A549 (cell line): Measurements from ENCODE around the gene ROBO3. TPM values are rescaled to one million over a fixed set of nuclear protein-coding genes. Genes with fewer than 3 reads are reported as not detected.

Experiments used
- ATAC-seq, 2 experiments: fragments of 200-7000 bp in 1 of 2; fragments of >200 bp in 1 of 2; cut with Nextera tagmentation in 1 of 2; cut with Tn5 transposase in 1 of 2; 3 replicates each; pipeline versions ENCODE4 v1.8.0 to v1.9.1; 2018 to 2020; ENCODE audit warnings: mild to moderate bottlenecking in 1 of 2, moderate library complexity in 1 of 2
- CTCF ChIA-PET: fragments of 300-600 bp; sonication (Branson Sonifier 250); formaldehyde crosslinking; extraction: SDS; loops from one replicate; lab custom pipeline; 2021; ENCODE audit warnings: antibody characterized with exemption, inconsistent platforms; lab: Yijun Ruan, JAX
- POLR2A ChIA-PET: fragments of 350-600 bp; formaldehyde crosslinking; extraction: SDS; loops from one replicate; lab custom pipeline; 2021; ENCODE audit warnings: antibody characterized with exemption, inconsistent platforms; lab: Yijun Ruan, JAX
- DNase-seq, 2 experiments: peaks; one replicate each; pipeline versions ENCODE4 v3.0.0 to v3.0.0-alpha.2; 2011 to 2016; ENCODE audit warnings: low read depth in 1 of 2, low spot score in 1 of 2
- FAIRE-seq: peaks from 2 replicates; lab custom pipeline; 2011; peaks lifted over from hg19 to GRCh38; lab: Jason Lieb, UNC
- H3K27ac ChIP-seq, 2 experiments: fragments of >200 bp; sonication (Bioruptor Twin); formaldehyde crosslinking; 3 replicates each; pipeline ENCODE4 v1.5.1; 2016 to 2017
- H3K4me1 ChIP-seq: fragments of >200 bp; sonication (Bioruptor Twin); formaldehyde crosslinking; 3 replicates; pipeline ENCODE4 v1.6.1; 2016
- H3K4me2 ChIP-seq: fragments of >200 bp; sonication (Bioruptor Twin); formaldehyde crosslinking; 3 replicates; pipeline ENCODE4 v1.6.1; 2016
- H3K4me3 ChIP-seq: fragments of >200 bp; sonication (Bioruptor Twin); formaldehyde crosslinking; 3 replicates; pipeline ENCODE4 v1.5.1; 2016
- H3K9me3 ChIP-seq: fragments of >200 bp; sonication (Bioruptor Twin); formaldehyde crosslinking; 3 replicates; pipeline ENCODE4 v1.6.1; 2016
- CBX2 ChIP-seq: fragments of 200-600 bp; sonication (generic); IDR thresholded peaks from 2 replicates; pipeline ENCODE4 v1.6.1; 2016; ENCODE audit warnings: low read depth, mild to moderate bottlenecking, borderline replicate concordance
- CHD2 ChIP-seq: fragments of 150-350 bp; IDR thresholded peaks from 2 replicates; pipeline ENCODE4 v1.6.1; 2014; ENCODE audit warnings: low read length; ENCODE audit not compliant: partially characterized antibody
- ESRRA ChIP-seq: fragments of 150-350 bp; IDR thresholded peaks from 2 replicates; pipeline ENCODE4 v1.6.1; 2014; ENCODE audit warnings: mild to moderate bottlenecking, low read length, borderline replicate concordance
- FOSB ChIP-seq: fragments of 250-450 bp; sonication (Bioruptor Pico); IDR thresholded peaks from 2 replicates; pipeline ENCODE4 v1.5.0; 2020; ENCODE audit warnings: mild to moderate bottlenecking, moderate library complexity
- FOSL2 ChIP-seq, 2 experiments: fragments of 450-650 bp in 1 of 2; fragments of >200 bp in 1 of 2; sonication (Bioruptor Twin) in 1 of 2; formaldehyde crosslinking; IDR thresholded peaks; 2 replicates each; pipeline versions ENCODE4 v1.5.0 to v1.6.1; 2016 to 2020; ENCODE audit warnings: mild to moderate bottlenecking in 1 of 2, moderate library complexity in 1 of 2
- HDAC2 ChIP-seq: fragments of 200-600 bp; sonication (generic); IDR thresholded peaks from 2 replicates; pipeline ENCODE4 v1.6.1; 2016
- HOXB5 ChIP-seq: fragments of 250-450 bp; sonication (Bioruptor Pico); IDR thresholded peaks from 2 replicates; pipeline ENCODE4 v1.5.0; 2020; ENCODE audit warnings: mild to moderate bottlenecking, moderate library complexity
- KDM1A ChIP-seq: fragments of 200-600 bp; sonication (generic); IDR thresholded peaks from 2 replicates; pipeline ENCODE4 v1.6.1; 2016; ENCODE audit warnings: low read depth, mild to moderate bottlenecking
- NPAS2 ChIP-seq: fragments of 250-450 bp; sonication (Bioruptor Pico); IDR thresholded peaks from 2 replicates; pipeline ENCODE4 v1.8.0; 2022; ENCODE audit warnings: mild to moderate bottlenecking, moderate library complexity, borderline replicate concordance
- RAD21 ChIP-seq, 2 experiments: fragments of >200 bp in 1 of 2; sonication (Bioruptor Twin) in 1 of 2; formaldehyde crosslinking in 1 of 2; IDR thresholded peaks in 1 of 2; conservative IDR thresholded peaks in 1 of 2; 2 replicates in 1 of 2; 3 replicates in 1 of 2; pipeline ENCODE4 v1.6.1; 2012 to 2018; ENCODE audit warnings: inconsistent platforms in 1 of 2
- RCOR1 ChIP-seq: fragments of 150-350 bp; IDR thresholded peaks from 2 replicates; pipeline ENCODE4 v1.6.1; 2014; ENCODE audit warnings: antibody characterized with exemption, low read length, low read depth
- TP53 ChIP-seq: fragments of 250-450 bp; sonication (Bioruptor Pico); IDR thresholded peaks from 2 replicates; pipeline ENCODE4 v1.5.0; 2021; ENCODE audit warnings: mild to moderate bottlenecking, moderate library complexity
- WGBS: methylation state at CpG from one replicate; pipeline ENCODE4 v1.1.6; 2017; ENCODE audit errors: missing lambda C conversion rate; 5-methylcytosine and 5-hydroxymethylcytosine counted together
- polyA plus RNA-seq, 4 experiments: library from polyadenylated mRNA; depleted of rRNA in 3 of 4; stranded (reverse); fragments of >200 nt; fragmentation: RNase III in 1 of 4; extraction: RNeasy Plus Mini Kit Qiagen cat#74134 plus additional on column Dnase treatment in 1 of 4; gene quantifications; 2 replicates in 3 of 4; 3 replicates in 1 of 4; pipeline ENCODE4 v1.2.3, GENCODE V29; 2011 to 2017
- TF ChIP-seq, protein P1 (sequence below): fragments of 450-650 bp; IDR thresholded peaks from 2 replicates; pipeline ENCODE4 v1.6.1; 2014; ENCODE audit warnings: antibody characterized with exemption
- TF ChIP-seq, protein P2 (sequence below): fragments of 250-450 bp; sonication (Bioruptor Pico); IDR thresholded peaks from 2 replicates; pipeline ENCODE4 v1.5.0; 2020; ENCODE audit warnings: low read depth, mild to moderate bottlenecking, moderate library complexity
- TF ChIP-seq, protein P3 (sequence below): fragments of 250-450 bp; sonication (Bioruptor Pico); IDR thresholded peaks from 2 replicates; pipeline ENCODE4 v1.5.0; 2021; ENCODE audit warnings: mild to moderate bottlenecking, moderate library complexity, borderline replicate concordance
- TF ChIP-seq, protein P4 (sequence below): IDR thresholded peaks from 2 replicates; pipeline ENCODE4 v1.6.1; 2012; ENCODE audit warnings: low read depth, borderline replicate concordance

ROBO3 gene
- polyA plus RNA-seq, 2 of the 4 experiments (the other 2 are of a cell fraction) = 2.1 to 2.8 TPM

DNA sequence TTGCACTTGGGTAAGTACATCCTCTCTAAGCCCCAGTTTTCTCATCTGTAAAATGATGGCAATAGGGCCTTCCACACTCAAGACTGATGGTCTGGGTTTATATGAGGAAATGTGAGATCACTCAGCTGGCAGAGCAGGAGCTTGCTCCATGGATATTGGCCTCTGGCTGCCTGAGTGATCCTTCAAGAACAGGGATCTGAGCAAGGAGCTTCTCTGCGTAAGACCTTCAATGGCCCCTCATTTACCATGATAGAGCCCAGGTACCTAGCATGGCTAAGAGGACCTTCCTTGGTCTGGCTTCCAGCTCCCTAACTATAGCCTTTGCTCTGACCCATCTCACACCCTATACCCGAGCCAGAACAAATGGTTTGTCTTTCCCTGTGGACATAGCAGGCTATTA is 26.9 kb downstream of the ROBO3 start (continued):
- TF ChIP-seq, protein P1, sequence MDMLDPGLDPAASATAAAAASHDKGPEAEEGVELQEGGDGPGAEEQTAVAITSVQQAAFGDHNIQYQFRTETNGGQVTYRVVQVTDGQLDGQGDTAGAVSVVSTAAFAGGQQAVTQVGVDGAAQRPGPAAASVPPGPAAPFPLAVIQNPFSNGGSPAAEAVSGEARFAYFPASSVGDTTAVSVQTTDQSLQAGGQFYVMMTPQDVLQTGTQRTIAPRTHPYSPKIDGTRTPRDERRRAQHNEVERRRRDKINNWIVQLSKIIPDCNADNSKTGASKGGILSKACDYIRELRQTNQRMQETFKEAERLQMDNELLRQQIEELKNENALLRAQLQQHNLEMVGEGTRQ = no peak
- TF ChIP-seq ESRRA = no peak
- TF ChIP-seq RCOR1 = no peak
- TF ChIP-seq CBX2 = no peak
- no peak for TF ChIP-seq NPAS2 (CRISPR knock-in tag)
- no peak for TF ChIP-seq CHD2
- no peak for TF ChIP-seq HDAC2
- TF ChIP-seq, protein P2, sequence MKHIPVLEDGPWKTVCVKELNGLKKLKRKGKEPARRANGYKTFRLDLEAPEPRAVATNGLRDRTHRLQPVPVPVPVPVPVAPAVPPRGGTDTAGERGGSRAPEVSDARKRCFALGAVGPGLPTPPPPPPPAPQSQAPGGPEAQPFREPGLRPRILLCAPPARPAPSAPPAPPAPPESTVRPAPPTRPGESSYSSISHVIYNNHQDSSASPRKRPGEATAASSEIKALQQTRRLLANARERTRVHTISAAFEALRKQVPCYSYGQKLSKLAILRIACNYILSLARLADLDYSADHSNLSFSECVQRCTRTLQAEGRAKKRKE (CRISPR knock-in tag) = no peak

DNA sequence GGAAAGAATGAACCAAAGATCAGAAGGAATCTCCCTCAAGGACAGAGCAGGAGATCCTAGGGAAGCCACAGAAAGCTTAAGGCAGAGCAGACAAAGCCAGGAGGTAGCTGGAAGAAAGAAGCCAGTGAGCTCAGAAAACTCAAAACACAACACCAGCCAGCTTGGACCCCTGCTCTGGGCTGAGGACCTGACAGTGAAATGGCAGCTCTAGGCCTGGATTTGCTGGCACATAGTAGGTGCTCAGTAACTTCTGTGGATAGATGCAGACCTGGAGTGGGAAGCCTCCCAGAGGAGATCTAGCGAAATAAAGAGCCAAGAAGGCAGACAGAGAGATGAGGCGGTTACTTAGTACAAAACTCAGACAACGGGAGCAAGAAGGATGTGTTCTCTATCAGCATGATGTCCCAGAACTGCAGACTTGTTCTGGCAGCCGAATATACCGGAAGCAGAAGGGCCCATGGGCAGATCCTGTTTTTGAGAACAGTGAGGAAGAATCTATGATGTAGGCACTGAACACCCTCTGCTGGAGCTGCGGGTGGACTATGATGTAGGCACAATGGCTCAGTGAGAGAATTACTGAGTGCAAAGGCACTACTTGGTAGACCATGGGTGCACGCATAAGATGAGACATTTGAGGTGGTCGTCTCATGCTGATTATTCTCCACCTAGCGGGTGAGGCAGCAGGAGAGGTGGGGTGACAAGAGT is 27.7 kb downstream of the ROBO3 start:
- no peak for FAIRE-seq
- DNase-seq = no peak
- CTCF ChIA-PET = interaction anchor here (0.9 to 1.8 kb wide), 3 partner anchors 17 to 46 kb away, joined by 3 to 6 read pairs (median 4); partner anchors contain the start of gene HEPACAM
- ATAC-seq = no peak
- WGBS = 57% methylated on average over 9 of the region's 9 CpGs
- POLR2A ChIA-PET = interaction anchor here (3.4 kb wide), 1 partner anchor 17 kb away, joined by 10 read pairs; no protein-coding TSS in a partner anchor
- TF ChIP-seq RCOR1 (no peak), CHD2 (no peak), NPAS2 (CRISPR knock-in tag) (no peak), HOXB5 (no peak), KDM1A (no peak), RAD21 (conservative IDR thresholded peaks at IDR 0.05 in 1 of 2, IDR thresholded peaks at IDR 0.05 in 1 of 2) (no peak), FOSB (no peak), TP53 (CRISPR knock-in tag) (no peak)
- TF ChIP-seq, protein P3, sequence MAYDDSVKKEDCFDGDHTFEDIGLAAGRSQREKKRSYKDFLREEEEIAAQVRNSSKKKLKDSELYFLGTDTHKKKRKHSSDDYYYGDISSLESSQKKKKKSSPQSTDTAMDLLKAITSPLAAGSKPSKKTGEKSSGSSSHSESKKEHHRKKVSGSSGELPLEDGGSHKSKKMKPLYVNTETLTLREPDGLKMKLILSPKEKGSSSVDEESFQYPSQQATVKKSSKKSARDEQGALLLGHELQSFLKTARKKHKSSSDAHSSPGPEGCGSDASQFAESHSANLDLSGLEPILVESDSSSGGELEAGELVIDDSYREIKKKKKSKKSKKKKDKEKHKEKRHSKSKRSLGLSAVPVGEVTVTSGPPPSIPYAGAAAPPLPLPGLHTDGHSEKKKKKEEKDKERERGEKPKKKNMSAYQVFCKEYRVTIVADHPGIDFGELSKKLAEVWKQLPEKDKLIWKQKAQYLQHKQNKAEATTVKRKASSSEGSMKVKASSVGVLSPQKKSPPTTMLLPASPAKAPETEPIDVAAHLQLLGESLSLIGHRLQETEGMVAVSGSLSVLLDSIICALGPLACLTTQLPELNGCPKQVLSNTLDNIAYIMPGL (CRISPR knock-in tag) = no peak
- H3K9me3 ChIP-seq = no peaks in the 10 kb centered on the region
- H3K4me1 ChIP-seq = peaks cover under 1% of the 10 kb centered on the region; the same call in 1 of the 3 replicates
- H3K27ac ChIP-seq = no peak overlapping the region
- no peak overlapping the region for H3K4me3 ChIP-seq
- no peak overlapping the region for H3K4me2 ChIP-seq

DNA sequence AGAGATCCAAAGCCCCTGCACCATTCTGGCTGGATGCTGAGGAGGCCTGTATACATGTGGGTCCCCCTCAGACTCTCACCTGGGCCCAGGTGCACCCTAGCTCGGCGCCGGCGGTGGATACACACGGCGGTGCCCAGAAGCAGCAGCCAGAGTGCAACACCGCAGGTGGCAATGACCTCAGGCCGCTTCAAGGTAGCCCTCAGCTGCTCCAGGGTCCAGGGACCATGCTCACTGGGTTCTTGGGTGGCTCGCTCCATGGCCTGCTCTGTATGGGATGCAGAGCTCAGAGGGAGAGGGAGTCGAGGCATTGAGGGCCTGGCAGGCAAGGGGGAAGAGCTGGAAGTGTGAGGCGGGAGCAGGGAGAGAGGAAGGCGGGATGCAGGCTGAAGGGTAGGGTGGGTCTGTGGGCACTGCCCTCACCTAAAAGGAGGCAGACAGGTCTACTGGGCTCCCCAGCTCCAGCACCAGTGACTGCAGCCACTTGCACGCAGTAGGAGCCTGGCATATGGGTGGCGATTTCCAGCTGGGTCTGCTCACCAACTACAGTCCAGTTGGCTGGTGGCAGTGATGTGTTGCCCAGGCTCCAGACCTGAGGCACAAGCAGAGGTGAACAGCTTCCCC is 28.7 kb downstream of the ROBO3 start:
- ChIA-PET POLR2A (interaction anchor here (3.4 kb wide), 1 partner anchor 18 kb away, joined by 10 read pairs; no protein-coding TSS in a partner anchor), CTCF (interaction anchor here (1.3 to 1.8 kb wide), 2 partner anchors 18 to 27 kb away, joined by 3 to 6 read pairs; no protein-coding TSS in a partner anchor)
- Histone ChIP-seq H3K4me3 (no peak overlapping the region), H3K9me3 (no peaks in the 10 kb centered on the region), H3K4me2 (no peak overlapping the region), H3K4me1 (peaks cover 11% of the 10 kb centered on the region; the same call in 2 of the 3 replicates), H3K27ac (no peak overlapping the region)
- DNase-seq = no peak
- FAIRE-seq = no peak
- WGBS = 61% methylated on average over 7 of the region's 14 CpGs
- TF ChIP-seq, protein P1 = no peak
- TF ChIP-seq FOSL2 (IDR thresholded peaks at IDR 0.05) (no peak), FOSL2 (CRISPR knock-in tag; IDR thresholded peaks at IDR 0.05) (no peak)
- TF ChIP-seq, protein P4, sequence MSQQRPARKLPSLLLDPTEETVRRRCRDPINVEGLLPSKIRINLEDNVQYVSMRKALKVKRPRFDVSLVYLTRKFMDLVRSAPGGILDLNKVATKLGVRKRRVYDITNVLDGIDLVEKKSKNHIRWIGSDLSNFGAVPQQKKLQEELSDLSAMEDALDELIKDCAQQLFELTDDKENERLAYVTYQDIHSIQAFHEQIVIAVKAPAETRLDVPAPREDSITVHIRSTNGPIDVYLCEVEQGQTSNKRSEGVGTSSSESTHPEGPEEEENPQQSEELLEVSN = no peak
- ATAC-seq = no peak
